HFFc6 (cell line): ENCODE results near the gene ZNF581. TPM values are rescaled to one million over a fixed set of nuclear protein-coding genes. Genes with fewer than 3 reads are reported as not detected.
A peak's percentile ranks its signal among the peaks of the same experiment; 100 is the strongest.

Experiments
- DNase-seq: peaks from one replicate; pipeline ENCODE4 v3.0.0-alpha.2; 2018
- H3K27ac Mint-ChIP-seq: 2 replicates; pipeline ENCODE4 v1.8.0; 2020; ENCODE audit warnings: mild to moderate bottlenecking, mixed read lengths
- H3K27me3 Mint-ChIP-seq: 2 replicates; pipeline ENCODE4 v1.8.0; 2021; ENCODE audit warnings: mild to moderate bottlenecking, moderate library complexity, mixed read lengths; ENCODE audit not compliant: insufficient read depth
- H3K36me3 Mint-ChIP-seq: 2 replicates; pipeline ENCODE4 v1.8.0; 2021; ENCODE audit warnings: low read depth, mixed read lengths
- H3K4me1 Mint-ChIP-seq: 2 replicates; pipeline ENCODE4 v1.8.0; 2020; ENCODE audit warnings: low read depth, mixed read lengths
- H3K4me3 Mint-ChIP-seq: 2 replicates; pipeline ENCODE4 v1.8.0; 2020; ENCODE audit warnings: mild to moderate bottlenecking, moderate library complexity, mixed read lengths
- H3K9me3 Mint-ChIP-seq: 2 replicates; pipeline ENCODE4 v1.8.0; 2020; ENCODE audit warnings: mild to moderate bottlenecking, mixed read lengths
- CTCF ChIP-seq: fragments of 200-600 bp; sonication (generic); IDR thresholded peaks from 2 replicates; pipeline ENCODE4 v1.5.0; 2021; ENCODE audit warnings: antibody characterized with exemption, mild to moderate bottlenecking
- total RNA-seq, 6 experiments: library from RNA; stranded (reverse); fragmentation: NEBNext Ultra II Directional; extraction: Animal tissue kit (Norgen Biotek cat#: 25700); gene quantifications; 2 replicates in 1 of 6; 3 replicates in 5 of 6; pipeline ENCODE4 v1.2.3, GENCODE V29; 2021

Gene ZNF581
- total RNA-seq, 6 experiments from 2014 or later, result 20.1 to 25.8 (median 21.9) TPM

GRCh38 chr19:55687281-55688201 is 44.1 kb downstream of the ZNF581 start:
- Mint-ChIP-seq H3K4me1 (no peaks in the 10 kb centered on the region), H3K4me3 (no peak overlapping the region), H3K36me3 (no peaks in the 10 kb centered on the region), H3K9me3 (no peaks in the 10 kb centered on the region), H3K27ac (peak overlapping the region; percentile 5; the same call in 1 of the 2 replicates), H3K27me3 (peaks cover 3% of the 10 kb centered on the region)
- TF ChIP-seq CTCF, result no peak
- DNase-seq, result no peak

- no peak overlapping the region for H3K27ac Mint-ChIP-seq
- no peaks in the 10 kb centered on the region; the same call in 1 of the 2 replicates for H3K36me3 Mint-ChIP-seq
- no peaks in the 10 kb centered on the region for H3K4me1 Mint-ChIP-seq
- H3K4me3 Mint-ChIP-seq, result no peak overlapping the region
- no peak for TF ChIP-seq CTCF
- DNase-seq, result no peak
- H3K9me3 Mint-ChIP-seq, result no peaks in the 10 kb centered on the region
- H3K27me3 Mint-ChIP-seq, result peaks cover 3% of the 10 kb centered on the region
Measured at GRCh38 chr19:55688422-55689218, 45.2 kb downstream of the ZNF581 start.

GRCh38 chr19:55689411-55690108 is 46.1 kb downstream of the ZNF581 start:
- H3K4me3 Mint-ChIP-seq, result no peak overlapping the region
- no peak overlapping the region for H3K27ac Mint-ChIP-seq
- DNase-seq, result no peak
- TF ChIP-seq CTCF, result no peak
- H3K9me3 Mint-ChIP-seq, result no peaks in the 10 kb centered on the region
- H3K27me3 Mint-ChIP-seq, result peaks cover 3% of the 10 kb centered on the region
- H3K36me3 Mint-ChIP-seq, result no peaks in the 10 kb centered on the region; the same call in 1 of the 2 replicates
- no peaks in the 10 kb centered on the region for H3K4me1 Mint-ChIP-seq

GRCh38 chr19:55690109-55690768 is 46.8 kb downstream of the ZNF581 start:
- no peak for DNase-seq
- H3K4me3 Mint-ChIP-seq, result no peak overlapping the region
- no peak for TF ChIP-seq CTCF
- peaks cover 3% of the 10 kb centered on the region for H3K27me3 Mint-ChIP-seq
- no peaks in the 10 kb centered on the region for H3K9me3 Mint-ChIP-seq
- H3K27ac Mint-ChIP-seq, result no peak overlapping the region
- H3K4me1 Mint-ChIP-seq, result no peaks in the 10 kb centered on the region
- H3K36me3 Mint-ChIP-seq, result no peaks in the 10 kb centered on the region; the same call in 1 of the 2 replicates
